Anterior cingulate cortex (tissue), 58 donors: ENCODE results near the gene EPB41L2.
"Not testable (repeated sequence)": the region's sequence is repeated elsewhere in the genome, so short reads cannot be mapped to it uniquely, and the experiment has no call there.

Experiments
- DNase-seq, 58 donors: peaks; one replicate each; lab custom pipeline; 2025; lab: John Stamatoyannopoulos, UW

Gene EPB41L2

GRCh38 chr6:130826442-130827246 is 236.4 kb downstream of the EPB41L2 start:
- no peak for DNase-seq

- DNase-seq, result no peak
Measured at GRCh38 chr6:130825772-130826441, 237.1 kb downstream of the EPB41L2 start.

GRCh38 chr6:130824978-130825694 is 237.9 kb downstream of the EPB41L2 start:
- no peak for DNase-seq

GRCh38 chr6:130822736-130823135 is 240.3 kb downstream of the EPB41L2 start:
- DNase-seq, result no peak

- DNase-seq, result no peak
Measured at GRCh38 chr6:130815200-130816071, 247.6 kb downstream of the EPB41L2 start.

- no peak for DNase-seq
Measured at GRCh38 chr6:130814506-130814905, 248.5 kb downstream of the EPB41L2 start.

- DNase-seq, result no peak
Measured at GRCh38 chr6:130811932-130812331, 251.1 kb downstream of the EPB41L2 start.

GRCh38 chr6:130810307-130811030 is 252.6 kb downstream of the EPB41L2 start:
- peak in 1 of 58 donors; percentile 4 for DNase-seq

GRCh38 chr6:130801368-130801767 is 261.7 kb downstream of the EPB41L2 start:
- not testable (repeated sequence) for DNase-seq

- no peak for DNase-seq
Measured at GRCh38 chr6:130797061-130797460, 266.0 kb downstream of the EPB41L2 start.

- no peak for DNase-seq
Measured at GRCh38 chr6:130796313-130796905, 266.6 kb downstream of the EPB41L2 start.

- no peak for DNase-seq
Measured at GRCh38 chr6:130794738-130795137, 268.3 kb downstream of the EPB41L2 start.

GRCh38 chr6:130794010-130794697 is 268.9 kb downstream of the EPB41L2 start:
- no peak for DNase-seq
